Measurements from ENCODE around the gene LOXL1.

The LOXL1 gene

DNA sequence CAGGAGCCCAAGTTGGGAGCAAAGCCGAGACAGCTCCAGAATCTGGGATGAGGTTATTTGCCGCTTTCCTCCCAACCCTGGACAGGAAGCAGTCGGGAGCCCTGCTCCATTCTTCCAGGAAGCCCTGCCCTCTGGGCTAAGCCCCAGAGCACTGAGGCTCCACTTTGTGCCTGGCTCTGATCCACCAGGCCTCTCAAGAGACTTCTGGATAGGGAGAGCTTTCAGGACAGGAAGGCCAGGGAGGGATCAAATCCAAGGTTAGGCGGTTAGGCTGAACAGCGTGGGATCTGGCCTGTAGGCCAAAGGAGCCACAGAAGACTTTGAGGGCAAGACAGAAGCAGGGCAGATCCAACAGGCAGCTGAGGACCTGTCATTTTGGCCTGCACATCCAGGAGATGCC, 65.0 kb downstream of the LOXL1 start:
- Mint-ChIP-seq H3K27ac (peak overlapping the region; percentile 76), H3K27me3 (no peaks in the 10 kb centered on the region), H3K4me1 (peaks cover 76% of the 10 kb centered on the region)

DNA sequence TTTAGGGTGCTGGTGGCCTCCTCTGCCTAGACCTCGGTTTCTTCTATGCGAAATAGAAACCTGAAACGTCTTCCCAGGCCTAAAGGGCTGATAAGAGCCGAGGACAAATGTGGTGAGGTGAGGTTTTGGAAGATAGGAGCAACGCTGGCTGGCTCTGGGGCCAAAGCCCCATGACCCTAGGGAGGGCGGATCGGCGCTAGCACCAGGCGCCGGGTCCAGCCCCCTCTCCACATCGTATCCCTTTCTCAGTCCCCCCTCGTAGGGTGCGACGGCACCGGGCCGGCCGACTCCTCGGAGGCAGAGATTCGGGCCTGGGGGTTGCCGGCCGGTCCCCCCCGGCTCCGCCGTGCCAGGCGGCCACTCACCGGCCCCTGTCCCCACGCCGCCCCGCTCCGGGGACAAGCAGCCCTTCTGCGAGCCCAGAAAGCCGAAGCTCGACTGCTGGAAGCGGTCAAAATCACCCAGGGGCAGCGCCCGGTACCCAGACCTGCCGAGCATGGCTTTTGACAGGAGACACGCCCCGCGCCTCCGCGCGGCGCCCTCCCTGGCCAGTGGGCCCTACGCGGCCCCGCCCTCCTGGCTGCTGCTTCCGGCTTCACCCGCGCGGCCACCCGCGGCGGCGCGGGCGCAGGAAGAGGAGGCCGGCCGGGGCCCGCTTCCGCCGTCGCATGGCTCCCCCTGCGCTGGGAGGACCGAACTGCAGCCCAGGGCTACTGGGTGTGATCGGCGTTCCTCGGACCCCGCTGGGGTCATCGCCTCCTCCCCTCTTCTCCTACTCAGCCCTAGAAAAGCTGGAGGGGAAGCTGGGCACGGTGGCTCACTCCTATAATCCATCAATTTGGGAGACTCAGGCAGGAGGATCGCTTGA, 65.7 kb downstream of the LOXL1 start, which contains the start of gene STOML1:
Gene STOML1 (minus strand): TSS at position 570 of the 868 bp plus-strand sequence. CDS start 72 bp downstream, at position 498.
- ATAC-seq, result peak; percentile 92
- Mint-ChIP-seq H3K4me1 (peaks cover 76% of the 10 kb centered on the region), H3K4me3 (peak within 1 kb of the TSS; percentile 90), H3K9me3 (no peaks in the 10 kb centered on the region), H3K27ac (peak within 1 kb of the TSS; percentile 76), H3K27me3 (no peaks in the 10 kb centered on the region), H3K36me3 (peaks cover 1% of the 10 kb centered on the region)

More for the DNA sequence above, 65.0 kb downstream of the LOXL1 start:
- H3K36me3 Mint-ChIP-seq, result peaks cover 8% of the 10 kb centered on the region
- no peaks in the 10 kb centered on the region for H3K9me3 Mint-ChIP-seq
- no peak for ATAC-seq
- H3K4me3 Mint-ChIP-seq, result peak overlapping the region; percentile 90

DNA sequence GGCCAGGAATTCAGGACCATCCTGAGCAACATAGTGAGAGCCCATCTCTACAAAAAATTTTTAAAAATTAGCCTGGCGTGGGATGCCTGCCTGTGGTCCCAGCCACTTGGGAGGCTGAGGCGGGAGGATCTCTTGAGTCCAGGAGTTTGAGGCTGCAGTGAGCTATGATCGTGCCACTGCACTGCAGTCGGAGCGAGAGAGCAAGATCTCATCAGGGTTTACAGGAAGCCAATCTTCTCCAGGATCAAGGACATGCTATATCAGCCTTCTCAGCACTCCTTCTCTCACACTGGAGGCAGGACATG, 66.3 kb downstream of the LOXL1 start:
- Mint-ChIP-seq H3K36me3 (peaks cover 4% of the 10 kb centered on the region), H3K27me3 (no peaks in the 10 kb centered on the region), H3K27ac (peak overlapping the region; percentile 76), H3K4me1 (peaks cover 76% of the 10 kb centered on the region), H3K4me3 (peak overlapping the region; percentile 90), H3K9me3 (no peaks in the 10 kb centered on the region)
- no peak for ATAC-seq

DNA sequence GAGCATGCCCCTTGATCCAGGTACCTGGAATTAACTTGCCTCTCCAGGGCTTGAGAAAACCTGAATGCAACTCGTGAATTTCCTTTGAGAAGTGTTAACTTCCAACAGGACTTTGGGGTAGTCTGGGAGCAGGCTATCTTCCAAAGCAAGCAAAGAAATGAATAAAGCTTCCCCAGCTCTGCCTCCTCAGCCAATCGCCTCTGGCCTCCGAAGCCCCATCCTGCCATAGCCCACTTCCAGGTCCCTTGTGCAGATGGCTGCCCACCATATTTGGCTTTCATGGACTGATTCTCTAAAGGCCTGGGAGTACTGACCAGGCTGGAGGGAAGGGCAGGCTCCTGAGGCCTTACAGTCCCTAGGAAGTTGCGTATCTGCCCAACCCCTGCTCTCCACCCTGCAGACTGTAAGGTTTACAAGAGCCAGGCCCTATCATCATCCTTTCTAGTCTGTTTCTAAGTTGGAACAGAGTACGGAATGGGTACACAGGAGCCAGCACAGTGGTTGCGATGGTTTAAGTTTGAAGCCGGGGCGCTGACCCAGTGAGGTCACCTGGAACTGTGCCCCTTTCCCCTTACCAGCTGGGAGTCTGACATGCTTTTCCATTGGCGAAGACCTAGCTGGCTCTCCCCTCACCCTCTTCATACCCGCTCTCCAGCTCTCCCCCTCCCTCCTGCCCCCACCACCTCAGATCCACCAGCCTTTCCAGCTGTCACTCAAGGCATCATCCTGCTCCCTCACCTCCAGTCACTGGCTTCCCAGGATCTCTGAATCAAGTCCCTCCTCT, 67.1 kb downstream of the LOXL1 start:
- Mint-ChIP-seq H3K9me3 (no peaks in the 10 kb centered on the region), H3K36me3 (peaks cover 12% of the 10 kb centered on the region), H3K27ac (peak overlapping the region; percentile 82), H3K27me3 (no peaks in the 10 kb centered on the region), H3K4me1 (peaks cover 76% of the 10 kb centered on the region), H3K4me3 (peak overlapping the region; percentile 83)
- ATAC-seq, result no peak

DNA sequence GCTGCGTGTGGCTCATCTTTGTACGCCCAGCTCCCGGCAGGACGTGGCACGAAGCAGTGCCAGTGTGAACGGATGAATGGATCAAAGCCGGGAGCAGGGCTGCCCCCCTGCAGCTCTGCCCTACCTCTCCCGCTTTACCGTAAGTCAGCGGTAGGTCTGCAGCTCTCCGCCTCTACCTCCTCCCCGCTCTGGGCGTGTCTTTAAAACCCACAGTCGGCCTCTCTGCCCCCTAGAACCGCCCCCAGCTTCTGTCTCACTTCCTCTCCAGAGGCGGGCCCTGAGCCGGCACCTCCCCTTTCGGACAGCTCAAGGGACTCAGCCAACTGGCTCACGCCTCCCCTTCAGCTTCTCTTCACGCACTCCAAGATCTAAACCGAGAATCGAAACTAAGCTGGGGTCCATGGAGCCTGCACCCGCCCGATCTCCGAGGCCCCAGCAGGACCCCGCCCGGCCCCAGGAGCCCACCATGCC, 68.2 kb downstream of the LOXL1 start, which contains the start of gene PML:
Gene PML (plus strand): TSS at position 304 of the 471 bp plus-strand sequence. CDS start 97 bp downstream, at position 401.
- ATAC-seq, result peak; percentile 92
- Mint-ChIP-seq H3K36me3 (peaks cover 19% of the 10 kb centered on the region), H3K4me1 (peaks cover 83% of the 10 kb centered on the region), H3K4me3 (peak within 1 kb of the TSS; percentile 83), H3K9me3 (no peaks in the 10 kb centered on the region), H3K27ac (peak within 1 kb of the TSS; percentile 82), H3K27me3 (no peaks in the 10 kb centered on the region)

DNA sequence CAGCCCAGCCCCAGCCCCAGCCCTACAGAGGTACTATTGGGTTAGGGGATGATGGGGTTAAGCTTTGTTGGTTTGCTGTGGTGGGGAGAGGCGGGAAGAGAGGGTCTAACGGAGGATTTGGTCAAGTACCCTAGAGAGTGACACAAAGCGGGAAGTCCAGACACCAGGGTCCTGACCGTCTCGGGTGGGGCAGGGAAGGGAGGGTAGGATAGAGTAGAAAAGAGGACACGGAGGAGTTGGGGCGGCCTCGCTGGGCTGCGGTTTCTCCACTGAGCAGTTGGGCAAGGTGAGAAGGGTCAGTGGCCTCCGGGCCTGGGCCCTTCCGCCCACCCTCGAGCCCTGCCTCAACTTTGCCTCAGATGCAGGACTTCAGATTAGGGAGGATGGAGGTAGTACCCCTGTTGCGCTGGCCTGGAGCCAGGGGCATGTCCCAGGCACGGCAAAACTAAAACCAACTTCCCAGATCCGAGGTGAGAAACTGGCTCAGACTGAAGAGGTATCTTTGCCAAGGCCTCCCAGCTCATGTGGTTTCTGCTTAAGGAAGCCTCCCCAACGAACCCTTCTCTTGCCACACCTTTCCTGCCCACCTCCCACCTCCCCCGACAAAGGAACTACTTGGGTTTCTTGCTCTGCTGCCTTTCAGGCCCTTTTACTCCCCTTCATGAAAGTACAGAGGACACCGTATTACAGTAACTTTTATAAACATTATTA, 68.8 kb downstream of the LOXL1 start:
- no peaks in the 10 kb centered on the region for H3K9me3 Mint-ChIP-seq
- peaks cover 19% of the 10 kb centered on the region for H3K36me3 Mint-ChIP-seq
- H3K4me3 Mint-ChIP-seq, result peak overlapping the region; percentile 83
- H3K27ac Mint-ChIP-seq, result peak overlapping the region; percentile 82
- no peaks in the 10 kb centered on the region for H3K27me3 Mint-ChIP-seq
- peaks cover 81% of the 10 kb centered on the region for H3K4me1 Mint-ChIP-seq
- no peak for ATAC-seq

DNA sequence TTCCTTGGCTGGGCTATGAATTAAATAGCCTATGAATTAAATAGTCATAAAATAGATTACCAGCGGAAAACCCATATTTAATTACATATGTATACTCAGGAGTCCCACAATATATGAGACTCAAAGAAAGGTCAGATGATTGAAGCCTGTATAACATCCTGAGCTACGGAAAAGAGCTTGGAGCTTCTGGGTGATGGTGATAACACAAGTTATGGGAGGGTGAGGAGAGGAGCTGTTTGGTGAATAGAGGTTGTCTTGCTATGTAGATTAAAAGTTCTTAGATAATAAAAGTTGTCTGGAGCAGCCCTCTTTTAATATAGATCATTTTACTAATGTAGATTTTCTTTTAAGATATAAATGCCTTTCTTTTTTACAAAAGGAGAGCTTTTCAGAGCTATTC, 70.0 kb downstream of the LOXL1 start:
- Mint-ChIP-seq H3K9me3 (no peaks in the 10 kb centered on the region), H3K27ac (peak overlapping the region; percentile 82), H3K27me3 (no peaks in the 10 kb centered on the region), H3K4me3 (peak overlapping the region; percentile 83), H3K4me1 (peaks cover 75% of the 10 kb centered on the region), H3K36me3 (peaks cover 25% of the 10 kb centered on the region)
- ATAC-seq, result no peak

DNA sequence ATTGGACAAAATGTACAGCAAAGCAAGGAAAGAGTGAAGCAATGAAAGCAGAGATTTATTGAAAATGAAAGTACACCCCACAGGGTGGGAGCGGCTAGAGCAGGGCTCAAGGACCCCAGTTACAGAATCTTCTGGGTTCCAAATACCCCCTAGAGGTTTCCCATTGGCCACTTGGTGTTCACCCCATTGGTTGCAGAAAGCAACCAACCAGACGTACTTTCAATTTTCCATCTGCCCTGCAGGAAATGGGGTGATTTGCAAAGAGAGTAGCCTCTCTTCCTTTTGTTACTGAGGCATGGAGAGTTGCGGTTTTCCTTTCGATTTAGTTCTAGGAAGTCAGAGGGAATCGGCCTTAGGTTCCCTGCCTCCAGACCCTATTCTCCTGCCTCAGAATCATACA, 70.7 kb downstream of the LOXL1 start:
- Mint-ChIP-seq H3K9me3 (no peaks in the 10 kb centered on the region), H3K27me3 (no peaks in the 10 kb centered on the region), H3K4me1 (peaks cover 73% of the 10 kb centered on the region), H3K27ac (peak overlapping the region; percentile 82), H3K4me3 (peak overlapping the region; percentile 71), H3K36me3 (peaks cover 28% of the 10 kb centered on the region)
- no peak for ATAC-seq

DNA sequence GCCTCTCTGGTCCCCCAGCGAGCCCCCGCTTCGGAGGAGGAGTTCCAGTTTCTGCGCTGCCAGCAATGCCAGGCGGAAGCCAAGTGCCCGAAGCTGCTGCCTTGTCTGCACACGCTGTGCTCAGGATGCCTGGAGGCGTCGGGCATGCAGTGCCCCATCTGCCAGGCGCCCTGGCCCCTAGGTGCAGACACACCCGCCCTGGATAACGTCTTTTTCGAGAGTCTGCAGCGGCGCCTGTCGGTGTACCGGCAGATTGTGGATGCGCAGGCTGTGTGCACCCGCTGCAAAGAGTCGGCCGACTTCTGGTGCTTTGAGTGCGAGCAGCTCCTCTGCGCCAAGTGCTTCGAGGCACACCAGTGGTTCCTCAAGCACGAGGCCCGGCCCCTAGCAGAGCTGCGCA, 71.7 kb downstream of the LOXL1 start:
- no peak for ATAC-seq
- Mint-ChIP-seq H3K4me3 (no peak overlapping the region), H3K27me3 (no peaks in the 10 kb centered on the region), H3K4me1 (peaks cover 65% of the 10 kb centered on the region), H3K27ac (peak overlapping the region; percentile 82), H3K9me3 (no peaks in the 10 kb centered on the region), H3K36me3 (peaks cover 33% of the 10 kb centered on the region)
